Occipital lobe (tissue), 2 donors: ENCODE results near the gene RNF11. TPM values are rescaled to one million over a fixed set of nuclear protein-coding genes. Genes with fewer than 3 reads are reported as not detected.
"Not testable (repeated sequence)": the region's sequence is repeated elsewhere in the genome, so short reads cannot be mapped to it uniquely, and the experiment has no call there.

Experiments used
- DNase-seq: peaks from one replicate; lab custom pipeline; 2025; lab: John Stamatoyannopoulos, UW
- total RNA-seq: library from RNA; depleted of rRNA; stranded (reverse); fragments of >200 nt; gene quantifications from one replicate; pipeline ENCODE4 v1.2.3, GENCODE V29; 2014

The RNF11 gene, protein sequence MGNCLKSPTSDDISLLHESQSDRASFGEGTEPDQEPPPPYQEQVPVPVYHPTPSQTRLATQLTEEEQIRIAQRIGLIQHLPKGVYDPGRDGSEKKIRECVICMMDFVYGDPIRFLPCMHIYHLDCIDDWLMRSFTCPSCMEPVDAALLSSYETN
- total RNA-seq: 148 TPM

DNA sequence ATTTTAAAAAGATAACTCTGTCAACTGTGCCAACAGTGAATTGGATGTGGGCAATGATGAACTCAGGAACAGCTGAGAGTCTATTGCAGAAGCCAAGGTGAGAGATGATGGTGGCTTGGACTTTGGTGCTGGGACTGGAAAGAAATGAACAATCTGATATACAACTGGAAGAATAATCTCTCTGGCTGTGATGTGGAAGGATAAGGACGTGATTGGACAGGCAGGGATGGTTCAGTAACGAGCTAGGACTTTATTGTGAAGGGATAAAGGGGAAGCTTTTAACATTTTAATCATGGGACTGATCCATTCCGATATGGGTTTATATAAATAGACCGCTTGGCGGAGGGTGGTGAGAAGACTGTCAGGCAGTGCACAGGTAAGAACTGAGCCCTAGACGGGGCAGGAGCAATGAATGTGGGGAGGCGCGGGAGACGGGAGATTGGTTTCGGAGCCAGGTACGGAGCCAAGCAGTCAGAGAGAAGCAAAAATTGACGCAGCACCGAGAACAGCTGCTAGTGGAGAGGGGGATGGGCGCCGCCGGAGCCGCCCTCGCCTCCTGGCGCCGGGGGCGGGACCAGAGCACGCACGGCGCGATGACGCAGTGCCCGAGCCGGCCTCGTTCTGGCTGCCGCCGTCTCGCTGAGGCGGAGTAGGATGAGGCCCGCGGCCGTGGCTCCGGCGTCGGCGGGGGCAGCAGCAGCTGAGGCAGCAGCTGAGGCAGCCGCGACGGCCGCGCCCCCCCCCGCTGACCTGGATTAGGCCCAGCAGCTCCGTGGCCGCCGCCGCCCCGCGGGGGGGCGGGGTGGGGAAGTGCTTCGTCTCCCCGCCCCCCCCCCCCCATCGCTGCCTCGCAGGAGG is at the start of gene RNF11:
TSS of gene RNF11 (plus strand) at position 601 of the 858 bp plus-strand sequence. CDS start 484 bp downstream, outside the sequence.
- peak; percentile 91 for DNase-seq

DNA sequence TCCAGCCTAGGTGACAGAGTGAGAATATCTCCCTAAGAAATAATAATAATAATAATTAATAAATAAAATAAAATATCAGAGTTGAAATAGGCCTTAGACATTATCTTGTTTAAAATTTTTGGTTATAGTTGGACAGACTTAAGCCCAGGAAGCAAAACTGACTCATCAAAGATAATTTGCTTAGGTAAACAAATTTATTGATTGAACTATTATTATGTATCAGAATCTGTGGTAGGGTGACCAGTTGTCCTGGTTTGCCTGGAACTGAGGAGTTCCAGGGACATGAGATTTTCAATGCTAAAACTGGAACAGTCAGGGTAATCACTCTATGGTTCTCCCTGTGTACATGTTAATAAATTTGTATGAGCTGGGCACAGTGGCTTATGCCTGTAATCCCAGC is 47.8 kb upstream of the RNF11 start:
- DNase-seq: no peak

DNA sequence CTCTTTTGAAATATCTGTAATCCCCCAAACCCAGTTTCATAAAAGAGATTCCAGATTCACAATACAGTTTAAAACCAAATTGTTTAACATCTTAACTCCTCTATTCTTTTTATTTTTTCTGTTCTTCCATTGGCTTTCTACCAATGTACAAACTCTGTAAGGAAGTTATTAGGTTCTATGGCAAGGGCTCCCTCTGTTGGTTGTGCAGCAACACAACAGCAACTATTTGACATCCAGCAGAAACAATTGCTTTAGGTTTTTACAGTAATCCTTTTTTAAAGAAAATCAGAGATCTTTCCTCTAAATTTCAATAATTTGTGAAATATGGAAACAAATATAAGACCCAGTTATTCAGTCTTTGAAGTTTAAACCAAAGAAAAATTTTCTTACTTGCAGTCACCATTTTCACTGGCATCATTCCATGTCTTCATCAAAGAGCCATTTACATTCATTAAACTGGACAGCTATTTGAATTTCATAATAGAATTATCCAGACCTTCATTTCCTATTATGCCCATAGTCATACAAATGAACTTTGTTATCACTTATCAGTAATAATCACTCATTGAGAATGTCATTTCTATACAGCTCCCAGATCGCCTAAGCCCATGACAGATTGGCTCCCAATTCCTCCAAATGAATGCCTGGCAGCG is 46.5 kb upstream of the RNF11 start:
- no peak for DNase-seq

DNA sequence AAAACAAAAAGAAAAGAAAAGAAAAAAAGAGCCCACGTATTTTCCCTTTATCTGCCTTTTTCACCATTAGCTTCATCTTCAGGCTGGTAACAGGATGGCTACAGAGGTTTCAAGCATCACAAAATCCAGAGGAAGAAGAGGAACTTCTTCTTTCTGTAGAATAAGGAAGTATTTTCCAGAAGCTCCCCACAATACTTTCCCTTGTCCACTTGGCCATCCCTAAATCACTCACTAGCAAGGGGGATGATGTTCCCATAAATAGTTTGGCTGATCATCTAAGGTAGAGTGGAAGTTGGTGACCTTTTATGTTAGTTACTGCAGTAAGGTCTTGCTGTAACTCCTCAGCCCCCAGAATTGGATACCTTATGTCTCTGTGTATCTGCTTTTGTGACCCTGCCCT is 45.1 kb upstream of the RNF11 start:
- no peak for DNase-seq

DNA sequence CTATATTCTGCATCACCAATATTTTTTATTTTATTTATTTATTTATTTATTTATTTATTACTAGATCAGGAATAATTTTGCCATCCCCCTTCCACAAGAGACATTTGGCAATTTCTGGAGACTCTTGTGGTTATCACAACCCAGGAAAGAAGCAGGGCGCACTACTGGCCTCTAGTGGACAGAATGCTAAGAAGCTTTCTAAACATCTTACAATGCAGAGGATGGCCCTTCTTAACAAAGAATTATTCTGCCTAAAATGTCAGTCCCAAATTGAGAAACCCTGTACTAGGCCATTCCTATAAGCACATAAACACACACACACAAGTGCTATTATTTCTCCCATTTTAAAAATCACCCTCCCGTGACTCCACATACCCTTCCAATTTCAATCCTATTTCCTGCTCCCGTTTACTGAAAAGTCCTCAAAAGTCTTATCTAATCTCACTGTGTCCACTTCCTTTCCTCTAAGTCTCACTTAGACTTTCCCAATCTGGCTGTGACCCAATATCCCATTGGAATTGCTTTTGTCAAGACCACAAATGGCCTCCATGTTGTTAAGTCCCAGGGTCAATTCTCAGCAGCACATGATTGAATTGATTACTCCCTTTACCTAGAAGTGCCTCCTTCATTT is 43.7 kb upstream of the RNF11 start:
- DNase-seq: no peak

DNA sequence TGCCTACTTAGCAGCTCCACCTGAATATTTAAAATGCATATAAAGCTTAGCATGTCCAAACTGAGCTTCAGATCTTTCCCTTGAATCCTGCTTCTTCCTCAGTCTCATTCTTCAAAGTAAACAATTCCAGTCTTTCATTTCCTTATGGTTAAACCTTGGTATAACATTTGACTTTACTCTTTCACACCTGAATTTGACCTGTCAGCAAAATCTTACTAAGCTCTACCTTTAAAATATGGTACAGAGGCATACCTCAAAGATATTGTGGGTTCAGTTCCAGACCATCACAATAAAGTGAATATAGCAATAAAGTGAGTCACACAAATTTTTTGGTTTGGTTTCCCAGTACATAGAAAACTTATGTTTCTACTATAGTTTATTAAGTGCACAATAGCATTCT is 42.5 kb upstream of the RNF11 start:
- DNase-seq: no peak

DNA sequence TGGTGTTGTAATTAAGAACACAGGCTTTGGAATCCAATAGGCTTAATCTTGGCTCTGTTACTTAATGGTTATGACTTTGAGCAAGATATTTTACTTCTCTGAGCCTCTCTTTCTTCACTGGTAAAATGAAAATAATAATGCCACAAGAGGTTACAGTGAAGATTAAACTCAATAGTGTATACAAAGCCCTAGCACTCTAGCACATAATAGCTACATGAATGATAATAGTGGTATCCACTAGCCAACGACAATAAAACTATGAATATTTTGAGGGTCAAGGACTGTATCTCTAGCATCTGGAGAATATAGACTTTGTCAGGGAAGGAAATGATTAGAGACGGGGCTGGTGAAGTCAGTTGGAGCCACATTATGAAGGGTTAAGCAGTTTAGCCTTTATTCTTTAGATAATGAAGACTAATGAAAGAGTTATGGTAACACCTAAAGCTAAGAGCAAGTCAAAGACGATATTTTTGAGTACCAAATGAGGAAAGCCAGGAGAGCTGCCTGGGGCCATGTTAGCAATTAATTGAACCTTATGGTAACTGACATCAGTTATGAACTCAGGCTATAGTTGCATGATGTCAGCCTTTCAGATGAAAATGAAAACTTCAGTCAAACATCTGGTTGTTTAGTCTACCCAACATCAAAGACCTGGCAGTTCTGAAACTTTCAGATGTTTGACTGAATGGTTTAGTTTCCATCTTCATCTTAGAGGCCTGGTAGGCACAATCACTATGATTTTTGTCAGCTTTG is 32.8 kb upstream of the RNF11 start:
- no peak for DNase-seq

DNA sequence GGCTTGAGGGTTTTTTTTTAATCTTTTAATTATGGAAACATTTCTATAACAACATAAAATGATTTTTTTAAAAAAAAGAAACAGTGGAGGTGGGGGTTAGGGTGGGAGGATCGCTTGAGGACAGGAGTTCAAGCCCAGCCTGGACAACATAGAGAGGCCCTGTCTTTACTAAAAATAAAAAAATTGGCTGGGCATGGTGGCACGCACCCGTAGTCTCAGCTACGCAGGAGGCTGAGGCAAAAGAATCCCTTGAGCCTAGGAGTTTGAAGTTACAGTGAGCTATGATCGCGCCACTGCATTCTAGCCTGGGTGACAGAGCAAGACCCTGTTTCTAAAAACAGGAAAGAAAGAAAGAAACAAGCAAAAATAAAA is 32.2 kb upstream of the RNF11 start:
- no peak for DNase-seq

DNA sequence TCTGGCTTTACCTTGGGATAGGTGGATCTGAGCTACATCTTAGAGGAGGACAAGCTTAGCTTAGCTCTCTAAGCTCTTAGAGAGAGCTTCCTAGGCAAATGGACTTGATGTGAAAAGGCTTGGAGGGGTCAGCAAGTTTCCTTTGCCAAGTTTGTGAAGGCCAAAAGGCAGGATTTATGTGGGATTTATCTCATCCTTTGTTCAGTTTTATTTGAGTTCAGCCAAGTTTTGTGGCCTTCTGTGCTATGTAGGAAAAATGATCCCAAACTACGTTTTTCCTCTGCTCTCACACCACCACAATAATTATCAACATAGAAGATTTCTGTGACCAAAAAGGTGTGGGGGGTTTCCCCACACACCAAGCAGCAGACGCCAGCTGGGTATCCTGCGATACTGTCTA is 26.0 kb upstream of the RNF11 start:
- no peak for DNase-seq

DNA sequence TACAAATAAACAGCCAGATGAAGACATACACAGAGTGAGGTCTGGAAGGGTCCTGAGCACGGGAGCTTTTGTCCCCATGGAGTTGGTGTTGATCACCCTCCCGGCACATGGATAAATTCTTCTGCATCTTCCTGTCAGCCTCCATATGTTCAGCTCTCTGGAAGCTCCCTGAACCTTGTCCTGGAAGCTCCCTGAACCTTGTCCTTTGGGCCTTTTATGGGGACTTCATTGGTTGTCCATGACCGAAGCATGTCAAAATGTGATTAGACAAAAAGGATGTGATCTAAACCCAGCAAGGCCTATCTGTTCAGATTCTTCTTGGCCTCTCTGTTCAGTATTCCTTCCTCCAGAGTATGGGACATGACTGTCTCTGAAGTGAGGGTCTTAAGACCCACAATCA is 25.4 kb upstream of the RNF11 start:
- DNase-seq: no peak

DNA sequence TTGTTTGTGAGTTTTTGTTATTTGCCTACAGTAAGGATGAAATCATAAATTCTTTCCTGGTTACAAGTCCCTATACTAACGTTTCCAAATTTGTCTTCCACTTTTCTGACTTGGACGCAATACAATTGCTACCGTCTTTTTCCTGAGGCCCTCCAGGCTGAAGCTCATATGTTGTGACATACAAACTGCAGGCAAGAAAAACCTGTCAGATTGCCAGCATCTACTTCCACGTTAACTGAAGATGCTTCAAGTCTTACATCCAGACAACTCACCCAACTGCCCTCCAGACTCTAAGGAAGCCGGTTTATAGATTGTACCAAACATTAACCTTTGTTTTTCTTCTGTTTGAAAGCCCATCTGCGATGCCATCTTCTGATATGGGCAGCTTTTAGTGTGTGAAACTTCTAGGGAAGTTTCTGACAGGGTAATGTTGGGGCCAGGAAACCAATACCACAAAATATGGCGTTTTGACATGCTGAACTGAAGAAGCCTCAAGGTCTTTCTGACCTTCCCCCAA is 21.4 kb upstream of the RNF11 start:
- DNase-seq: no peak

DNA sequence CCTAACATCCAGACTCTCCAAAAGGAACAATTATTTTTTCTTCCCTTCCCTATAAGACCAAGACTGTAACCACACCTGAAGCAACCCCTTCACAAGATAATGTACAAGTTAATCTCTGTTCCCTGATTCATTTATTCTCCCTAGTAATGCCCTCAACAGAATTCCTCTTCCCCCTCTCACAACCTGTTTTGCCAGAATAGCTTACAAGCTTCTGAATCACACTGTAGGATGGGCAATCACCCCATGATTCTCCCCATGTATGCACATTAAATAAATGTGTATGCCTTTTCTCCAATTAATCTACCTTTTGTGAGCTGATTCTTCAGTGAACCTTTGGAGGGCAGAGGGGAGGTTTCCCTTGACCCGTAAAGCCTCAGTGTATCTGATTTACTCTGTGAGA is 20.9 kb upstream of the RNF11 start:
- no peak for DNase-seq

DNA sequence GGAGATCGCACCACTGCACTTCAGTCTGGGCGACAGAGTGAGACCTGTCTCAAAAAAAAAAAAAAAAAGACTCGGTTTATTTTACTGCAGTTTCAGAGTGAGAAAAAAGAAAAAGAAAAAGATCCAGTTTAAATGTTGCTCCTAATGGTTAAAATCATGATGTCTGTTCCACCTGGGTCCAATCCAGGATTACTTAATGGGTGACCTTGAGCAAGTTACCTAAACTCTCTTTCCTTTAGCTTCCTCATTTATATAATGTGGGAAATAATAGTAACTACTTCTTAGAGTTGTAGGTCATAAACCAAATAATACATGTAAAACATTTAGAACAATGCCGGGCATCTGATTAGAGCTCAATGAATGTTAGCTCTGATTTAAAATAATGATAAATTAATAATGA is 19.4 kb upstream of the RNF11 start:
- DNase-seq: no peak

DNA sequence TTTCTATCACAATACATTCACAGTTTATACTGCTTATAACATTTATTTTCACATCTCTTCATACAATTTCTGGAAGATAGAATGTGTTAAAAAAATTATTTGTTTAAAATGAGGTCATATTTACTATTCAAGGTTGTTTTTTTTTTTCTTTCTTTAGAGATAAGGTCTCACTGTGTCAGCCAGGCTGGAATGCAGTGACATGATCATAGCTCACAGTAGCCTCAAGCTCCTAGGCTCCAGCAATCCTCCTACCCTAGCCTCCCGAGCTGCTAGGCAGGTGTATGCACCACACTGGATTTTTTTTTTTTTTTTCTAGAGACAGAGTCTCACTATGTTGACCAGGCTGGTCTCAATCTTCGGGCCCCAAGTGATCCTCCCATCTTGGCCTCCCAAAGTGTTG is 19.0 kb upstream of the RNF11 start:
- DNase-seq: no peak

DNA sequence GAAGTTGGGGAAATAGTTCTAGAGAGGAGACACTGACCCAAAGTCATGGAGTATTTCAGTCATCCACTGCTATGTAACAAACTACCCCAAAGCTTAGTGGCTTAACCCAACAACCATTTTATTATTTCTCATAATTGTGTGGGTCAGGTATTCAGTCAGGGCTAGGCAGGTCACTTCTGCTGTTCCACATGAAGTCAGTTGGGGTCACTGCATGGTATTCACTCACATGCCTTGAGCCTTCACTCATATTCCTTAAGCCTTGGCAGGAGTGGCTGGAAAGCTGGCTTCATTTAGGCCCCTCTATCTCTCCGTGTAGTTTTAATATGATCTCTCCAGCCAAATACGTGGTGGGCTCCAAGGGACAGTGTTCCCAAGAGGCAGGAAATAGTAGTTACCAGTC is 17.5 kb upstream of the RNF11 start:
- no peak for DNase-seq

DNA sequence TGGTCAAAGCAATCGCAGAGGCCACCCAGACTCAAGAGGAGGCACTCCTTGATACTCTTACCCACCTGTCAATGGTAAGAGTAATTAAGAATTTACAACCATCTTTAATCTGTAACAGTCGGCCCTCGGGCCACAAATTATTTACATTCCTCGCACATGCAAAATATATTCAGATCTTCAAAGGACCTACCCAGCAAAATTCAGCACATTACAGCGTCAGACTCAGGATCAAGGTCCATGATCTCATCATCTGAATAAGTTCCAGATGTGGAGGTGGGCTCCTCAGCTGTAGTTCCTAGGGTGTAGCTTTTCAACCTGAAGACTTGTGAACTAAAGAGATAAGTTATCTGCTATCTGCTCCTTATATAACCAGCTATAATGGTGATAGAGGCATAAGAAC is 17.1 kb upstream of the RNF11 start:
- DNase-seq: no peak

DNA sequence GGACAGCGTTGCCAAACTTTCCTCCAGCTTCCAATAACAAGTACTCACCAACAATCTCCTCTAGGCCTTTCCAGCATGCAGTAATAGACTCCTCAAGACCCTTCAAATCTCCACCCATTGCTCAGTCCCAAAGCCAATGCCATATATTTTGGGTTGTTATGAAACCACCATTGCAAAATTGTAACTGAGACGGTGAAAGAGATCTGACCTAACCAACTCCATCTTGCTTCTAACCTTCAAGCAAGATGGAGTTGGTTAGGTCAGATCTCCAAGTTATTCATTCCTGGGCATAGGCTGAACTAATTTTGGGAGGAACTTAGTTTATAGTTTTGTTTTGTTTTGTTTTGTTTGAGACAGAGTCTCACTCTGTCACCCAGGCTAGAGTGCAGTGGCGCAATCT is 14.5 kb upstream of the RNF11 start:
- not testable (repeated sequence) for DNase-seq

DNA sequence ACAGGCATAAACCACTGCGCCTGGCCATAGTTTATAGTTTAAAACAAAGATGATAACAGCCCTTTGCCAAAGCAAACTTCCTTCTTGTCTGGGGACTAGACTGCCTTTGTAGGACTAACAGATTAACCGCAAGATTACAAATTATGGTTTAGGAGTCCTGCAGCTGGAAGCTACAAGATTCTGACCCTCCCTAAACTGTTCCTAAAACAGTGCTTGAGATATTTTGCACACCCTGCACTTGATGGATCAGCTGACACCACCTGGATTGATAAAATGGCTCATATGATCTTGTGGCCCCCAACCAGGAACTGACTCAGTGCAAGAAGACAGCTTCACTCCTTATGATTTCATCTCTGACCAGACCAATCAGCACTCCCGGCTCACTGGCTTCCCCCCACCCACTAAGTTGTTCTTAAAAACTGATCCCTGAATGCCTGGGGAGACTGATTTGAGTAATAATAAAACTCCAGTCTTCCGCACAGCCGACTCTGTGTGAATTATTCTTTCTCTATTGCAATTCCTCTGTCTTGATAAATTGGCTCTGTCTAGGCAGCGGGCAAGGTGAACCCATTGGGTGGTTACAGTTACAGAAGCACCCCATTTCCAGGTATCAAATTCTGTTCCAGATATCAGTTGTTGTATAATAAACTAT is 13.8 kb upstream of the RNF11 start:
- DNase-seq: no peak

DNA sequence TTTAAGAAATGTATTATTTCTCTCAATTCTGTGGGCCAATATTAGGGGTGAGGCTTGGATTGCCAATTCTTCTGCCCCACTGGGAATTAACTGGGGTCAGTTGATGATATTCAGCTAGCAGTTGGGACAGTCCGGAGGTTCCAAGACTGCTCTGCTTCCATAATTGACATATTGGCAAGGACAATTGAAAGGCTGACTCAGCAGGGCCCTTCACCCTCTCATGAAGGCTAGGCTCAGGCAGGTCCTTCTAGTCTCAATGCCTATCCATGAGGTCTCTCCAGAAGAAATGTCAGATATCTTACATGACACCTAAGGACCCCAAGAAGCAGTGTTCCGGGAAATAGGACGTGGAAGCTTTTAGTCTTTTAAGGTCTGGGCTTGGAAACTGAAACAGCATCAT is 13.3 kb upstream of the RNF11 start:
- no peak for DNase-seq

DNA sequence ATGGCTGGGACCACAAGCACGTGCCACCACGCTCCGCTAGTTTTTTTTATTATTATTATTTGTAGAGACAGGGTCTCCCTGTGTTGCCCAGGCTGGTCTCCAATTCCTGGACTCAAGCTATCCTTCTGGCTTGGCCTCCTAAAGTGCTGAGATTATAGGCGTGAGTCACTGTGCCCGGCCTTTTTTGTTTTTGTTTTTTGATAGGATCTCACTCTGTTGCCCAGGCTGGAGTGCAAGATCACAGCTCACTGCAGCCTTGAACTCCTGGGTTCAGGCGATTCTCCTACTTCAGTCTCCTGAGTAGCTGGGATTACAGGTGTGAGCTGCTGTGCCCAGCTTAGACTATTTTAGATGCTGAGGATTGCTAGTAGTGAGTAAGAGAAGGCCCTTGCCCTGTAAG is 11.8 kb upstream of the RNF11 start:
- no peak for DNase-seq
